Astrocyte (in vitro differentiated cells and primary cell): ENCODE measurements around the gene C1QB. TPM values are rescaled to one million over a fixed set of nuclear protein-coding genes. Genes with fewer than 3 reads are reported as not detected.

ENCODE experiments used
- DNase-seq: peaks from one replicate; pipeline ENCODE4 v3.0.0-alpha.2; 2010; ENCODE audit warnings: low read depth
- FAIRE-seq: peaks from 2 replicates; lab custom pipeline; 2011; peaks lifted over from hg19 to GRCh38; lab: Jason Lieb, UNC
- H2AFZ ChIP-seq: 2 replicates; pipeline ENCODE4 v1.6.0; 2012; ENCODE audit warnings: low read depth, low read length, inconsistent platforms
- H3K27ac ChIP-seq: 2 replicates; pipeline ENCODE4 v1.5.1; 2011; ENCODE audit warnings: low read depth, low read length, inconsistent platforms
- H3K27me3 ChIP-seq: 2 replicates; pipeline ENCODE4 v1.6.0; 2011; ENCODE audit warnings: low read length, inconsistent platforms; ENCODE audit not compliant: insufficient read depth
- H3K36me3 ChIP-seq: 2 replicates; pipeline ENCODE4 v1.5.1; 2011; ENCODE audit warnings: low read length, inconsistent platforms; ENCODE audit not compliant: insufficient read depth
- H3K4me1 ChIP-seq: 2 replicates; pipeline ENCODE4 v1.5.1; 2011; ENCODE audit warnings: low read length, inconsistent platforms; ENCODE audit not compliant: insufficient read depth
- H3K4me2 ChIP-seq: 2 replicates; pipeline ENCODE4 v1.6.0; 2012; ENCODE audit warnings: low read length, inconsistent platforms
- H3K4me3 ChIP-seq: 2 replicates; pipeline ENCODE4 v1.5.1; 2011; ENCODE audit warnings: low read depth, mild to moderate bottlenecking, low read length, inconsistent platforms; ENCODE audit not compliant: insufficient read depth
- H3K79me2 ChIP-seq: 2 replicates; pipeline ENCODE4 v1.6.0; 2012; ENCODE audit warnings: mild to moderate bottlenecking, low read length, inconsistent platforms; ENCODE audit not compliant: insufficient read depth
- H3K9ac ChIP-seq: 2 replicates; pipeline ENCODE4 v1.6.0; 2012; ENCODE audit warnings: mild to moderate bottlenecking, low read length, inconsistent platforms
- H3K9me3 ChIP-seq: 2 replicates; pipeline ENCODE4 v1.5.1; 2012; ENCODE audit warnings: low read depth, mild to moderate bottlenecking, low read length, inconsistent platforms; ENCODE audit not compliant: insufficient read depth
- H4K20me1 ChIP-seq: 2 replicates; pipeline ENCODE4 v1.6.0; 2012; ENCODE audit warnings: low read length, inconsistent platforms; ENCODE audit not compliant: insufficient read depth
- H3K27ac Mint-ChIP-seq: one replicate; pipeline ENCODE4 v1.8.0; 2021; ENCODE audit warnings: mild to moderate bottlenecking, mixed read lengths; ENCODE audit not compliant: unreplicated experiment
- H3K27me3 Mint-ChIP-seq: one replicate; pipeline ENCODE4 v1.8.0; 2021; ENCODE audit warnings: low read depth, mixed read lengths; ENCODE audit not compliant: unreplicated experiment
- H3K36me3 Mint-ChIP-seq: one replicate; pipeline ENCODE4 v1.8.0; 2021; ENCODE audit warnings: low read depth, mixed read lengths; ENCODE audit not compliant: unreplicated experiment
- H3K4me1 Mint-ChIP-seq: one replicate; pipeline ENCODE4 v1.8.0; 2021; ENCODE audit warnings: low read depth, mixed read lengths; ENCODE audit not compliant: unreplicated experiment
- H3K4me3 Mint-ChIP-seq: one replicate; pipeline ENCODE4 v1.8.0; 2021; ENCODE audit warnings: mild to moderate bottlenecking, moderate library complexity, mixed read lengths; ENCODE audit not compliant: unreplicated experiment
- H3K9me3 Mint-ChIP-seq: one replicate; pipeline ENCODE4 v1.8.0; 2021; ENCODE audit warnings: mild to moderate bottlenecking, mixed read lengths; ENCODE audit not compliant: unreplicated experiment
- CTCF ChIP-seq: IDR thresholded peaks from 2 replicates; pipeline ENCODE4 v1.5.1; 2011; ENCODE audit warnings: low read depth, mild to moderate bottlenecking, inconsistent platforms, low read length, moderate library complexity; ENCODE audit not compliant: insufficient read depth
- EZH2 ChIP-seq: IDR thresholded peaks from 2 replicates; pipeline ENCODE4 v1.6.1; 2012; ENCODE audit warnings: mild to moderate bottlenecking, low read length, inconsistent platforms; ENCODE audit not compliant: insufficient read depth
- total RNA-seq: library from RNA; stranded (reverse); gene quantifications from 2 replicates; pipeline ENCODE4 v1.2.1, GENCODE V29; 2021

The C1QB gene
- total RNA-seq, 1 donor from 2014 or later: not detected

DNA sequence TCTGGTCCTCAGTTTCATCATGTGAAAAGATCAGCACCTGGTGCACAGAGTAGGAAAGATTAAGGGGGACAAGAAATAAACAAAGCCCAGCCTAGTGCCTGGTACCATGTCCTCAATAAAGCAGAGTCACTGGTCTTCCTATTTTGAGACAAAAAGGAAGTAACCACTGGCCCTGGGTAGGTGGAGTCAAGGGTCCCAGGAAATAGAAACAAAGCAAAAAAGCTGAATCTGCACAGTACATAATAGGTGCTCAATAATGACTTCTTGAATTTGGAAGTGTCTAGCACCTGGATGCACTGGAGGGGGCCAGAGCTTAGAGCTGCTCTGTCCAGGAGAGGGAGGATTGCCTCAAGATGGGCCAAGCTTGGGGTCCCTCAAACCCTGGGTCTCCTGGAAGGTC lies 55.7 kb downstream of the C1QB start:
- H3K27ac Mint-ChIP-seq: no peak overlapping the region
- Histone ChIP-seq H2AFZ (no peak overlapping the region), H3K79me2 (peaks cover 25% of the 10 kb centered on the region), H4K20me1 (peaks cover 22% of the 10 kb centered on the region), H3K27ac (no peak overlapping the region), H3K4me2 (no peak overlapping the region), H3K9ac (no peak overlapping the region), H3K4me1 (peaks cover 22% of the 10 kb centered on the region), H3K27me3 (no peaks in the 10 kb centered on the region), H3K4me3 (no peak overlapping the region), H3K36me3 (no peaks in the 10 kb centered on the region), H3K9me3 (no peaks in the 10 kb centered on the region)
- no peaks in the 10 kb centered on the region for H3K36me3 Mint-ChIP-seq
- TF ChIP-seq EZH2 (no peak), CTCF (no peak)
- DNase-seq (no peak), FAIRE-seq (no peak)
- H3K4me1 Mint-ChIP-seq: no peaks in the 10 kb centered on the region
- H3K27me3 Mint-ChIP-seq: peaks cover 50% of the 10 kb centered on the region
- no peak overlapping the region for H3K4me3 Mint-ChIP-seq
- no peaks in the 10 kb centered on the region for H3K9me3 Mint-ChIP-seq

- no peaks in the 10 kb centered on the region for H3K36me3 ChIP-seq
- H4K20me1 ChIP-seq: peaks cover 26% of the 10 kb centered on the region
- H3K4me2 ChIP-seq: no peak overlapping the region
- H3K9ac ChIP-seq: no peak overlapping the region
- no peaks in the 10 kb centered on the region for H3K9me3 ChIP-seq
- Mint-ChIP-seq H3K4me3 (peak overlapping the region; percentile 79), H3K36me3 (no peaks in the 10 kb centered on the region), H3K27ac (no peak overlapping the region), H3K9me3 (no peaks in the 10 kb centered on the region), H3K4me1 (no peaks in the 10 kb centered on the region), H3K27me3 (peaks cover 54% of the 10 kb centered on the region)
- peak; percentile 26 for TF ChIP-seq CTCF
- no peak for TF ChIP-seq EZH2
- no peak overlapping the region for H3K4me3 ChIP-seq
- FAIRE-seq (no peak), DNase-seq (no peak)
- H3K27ac ChIP-seq: no peak overlapping the region
- H2AFZ ChIP-seq: no peak overlapping the region
- no peaks in the 10 kb centered on the region for H3K27me3 ChIP-seq
- peaks cover 29% of the 10 kb centered on the region for H3K79me2 ChIP-seq
- H3K4me1 ChIP-seq: peaks cover 22% of the 10 kb centered on the region
Measured at GRCh38 chr1:22709227-22709626, 56.2 kb downstream of the C1QB start.

DNA sequence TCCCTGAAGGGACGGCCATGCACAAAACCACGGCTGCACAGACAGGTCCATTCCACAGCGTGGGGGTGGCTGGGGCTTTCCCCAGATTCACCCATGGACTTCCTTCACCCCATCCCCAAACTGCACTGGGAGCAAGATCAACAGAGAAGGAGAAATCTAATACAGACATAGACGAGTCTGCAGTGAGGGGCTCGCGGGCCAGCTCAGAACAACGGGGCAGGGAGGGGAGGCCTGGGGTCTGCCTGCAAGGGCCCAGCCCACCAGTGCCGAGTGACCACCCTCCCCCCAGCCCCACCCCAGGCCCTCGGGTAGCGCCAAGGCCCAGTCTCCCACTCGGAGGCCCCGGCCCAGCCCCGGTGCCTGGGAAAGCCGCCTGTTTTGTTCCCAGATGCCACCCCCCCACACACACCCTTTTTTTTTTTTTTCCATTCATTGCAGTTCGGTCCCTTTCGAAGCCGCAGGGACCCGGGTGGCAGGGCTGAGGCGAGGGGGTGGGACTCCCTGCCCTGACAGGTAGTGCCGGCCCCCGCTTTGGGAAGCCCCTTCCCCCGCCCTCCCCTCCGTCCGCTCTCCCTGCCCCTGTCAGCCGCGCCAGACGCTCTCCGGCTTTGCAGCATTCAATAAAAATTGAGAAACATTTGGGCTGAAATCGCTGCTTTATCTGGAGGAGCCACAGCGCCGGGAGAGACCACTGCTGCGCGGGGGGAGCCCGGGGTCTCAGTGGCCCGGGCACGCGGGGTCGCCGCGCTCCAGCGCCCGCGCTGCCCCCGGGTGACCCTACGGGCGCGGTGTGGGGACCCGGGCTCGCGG lies 57.1 kb downstream of the C1QB start:
- no peaks in the 10 kb centered on the region for H3K9me3 Mint-ChIP-seq
- Histone ChIP-seq H3K27me3 (no peaks in the 10 kb centered on the region), H3K36me3 (no peaks in the 10 kb centered on the region), H3K4me3 (peak overlapping the region; percentile 39), H4K20me1 (peaks cover 35% of the 10 kb centered on the region), H3K4me1 (peaks cover 18% of the 10 kb centered on the region), H3K9ac (peak overlapping the region; percentile 76), H2AFZ (peak overlapping the region; percentile 34), H3K79me2 (peaks cover 38% of the 10 kb centered on the region), H3K9me3 (no peaks in the 10 kb centered on the region), H3K4me2 (peak overlapping the region; percentile 90), H3K27ac (peak overlapping the region; percentile 63)
- H3K36me3 Mint-ChIP-seq: no peaks in the 10 kb centered on the region
- H3K27me3 Mint-ChIP-seq: peaks cover 63% of the 10 kb centered on the region
- TF ChIP-seq CTCF: no peak
- TF ChIP-seq EZH2: no peak
- peak overlapping the region; percentile 79 for H3K4me3 Mint-ChIP-seq
- no peak for FAIRE-seq
- H3K4me1 Mint-ChIP-seq: no peaks in the 10 kb centered on the region
- H3K27ac Mint-ChIP-seq: no peak overlapping the region
- DNase-seq: peak; percentile 46
